OCI-LY1 (cell line): Measurements from ENCODE around the gene NELFA.

ENCODE experiments used
- H2AFZ ChIP-seq: fragments of 200-600 bp; sonication (generic), shearing (Covaris generic); 2 replicates; pipeline ENCODE4 v1.6.0; 2014; ENCODE audit warnings: antibody characterized with exemption, mild to moderate bottlenecking, low read length
- H3F3A ChIP-seq: fragments of 200-600 bp; sonication (generic), shearing (Covaris generic); 2 replicates; pipeline ENCODE4 v1.6.0; 2014; ENCODE audit warnings: mild to moderate bottlenecking, antibody characterized with exemption, low read length, moderate library complexity; ENCODE audit not compliant: insufficient read depth
- H3K27ac ChIP-seq: fragments of 200-600 bp; sonication (generic); 2 replicates; pipeline ENCODE4 v1.5.1; 2014; ENCODE audit warnings: low read length, mixed run types, mild to moderate bottlenecking, low read depth; ENCODE audit not compliant: poor library complexity, severe bottlenecking
- H3K27me3 ChIP-seq: fragments of 200-600 bp; sonication (generic); 2 replicates; pipeline ENCODE4 v1.6.0; 2014; ENCODE audit warnings: antibody characterized with exemption, mild to moderate bottlenecking, low read length, moderate library complexity; ENCODE audit not compliant: insufficient read depth
- H3K36me3 ChIP-seq: fragments of 200-600 bp; sonication (generic); 2 replicates; pipeline ENCODE4 v1.6.1; 2014; ENCODE audit warnings: mild to moderate bottlenecking, antibody characterized with exemption, low read length, moderate library complexity, mixed read lengths; ENCODE audit not compliant: insufficient read depth
- H3K4me1 ChIP-seq: fragments of 200-600 bp; sonication (generic); 2 replicates; pipeline ENCODE4 v1.5.1; 2014; ENCODE audit warnings: mild to moderate bottlenecking, low read length, moderate library complexity; ENCODE audit not compliant: insufficient read depth, severe bottlenecking
- H3K4me2 ChIP-seq: fragments of 200-600 bp; sonication (generic), shearing (Covaris generic); 2 replicates; pipeline ENCODE4 v1.6.1; 2014; ENCODE audit warnings: low read length
- H3K4me3 ChIP-seq: fragments of 200-600 bp; sonication (generic); 2 replicates; pipeline ENCODE4 v1.5.1; 2014; ENCODE audit warnings: low read length, low read depth, mild to moderate bottlenecking, mixed read lengths; ENCODE audit not compliant: poor library complexity, severe bottlenecking
- H3K79me2 ChIP-seq: fragments of 200-600 bp; shearing (Covaris generic); 2 replicates; pipeline ENCODE4 v1.6.1; 2016; ENCODE audit warnings: mixed run types, low read length, mixed read lengths; ENCODE audit not compliant: insufficient read depth
- H3K9ac ChIP-seq: fragments of 200-600 bp; sonication (generic), shearing (Covaris generic); 2 replicates; pipeline ENCODE4 v1.6.1; 2014; ENCODE audit warnings: mild to moderate bottlenecking, low read length, mixed read lengths
- H3K9me2 ChIP-seq: fragments of 200-600 bp; sonication (generic), shearing (Covaris generic); 2 replicates; pipeline ENCODE4 v1.6.1; 2014; ENCODE audit warnings: low read depth, mild to moderate bottlenecking, low read length, mixed read lengths
- H3K9me3 ChIP-seq: fragments of 200-600 bp; shearing (Covaris generic); 2 replicates; pipeline ENCODE4 v1.6.1; 2014; ENCODE audit warnings: low read length, mixed read lengths
- H4K20me1 ChIP-seq: fragments of 200-600 bp; sonication (generic), shearing (Covaris generic); 2 replicates; pipeline ENCODE4 v1.6.0; 2016; ENCODE audit warnings: mild to moderate bottlenecking, low read length; ENCODE audit not compliant: insufficient read depth
- EZH2 ChIP-seq: fragments of 200-600 bp; sonication (generic), shearing (Covaris generic); IDR thresholded peaks from 2 replicates; pipeline ENCODE4 v1.8.0; 2017; ENCODE audit warnings: borderline replicate concordance, mixed run types, mild to moderate bottlenecking, antibody characterized with exemption, low read length, moderate library complexity, mixed read lengths
- TF ChIP-seq, protein P1 (sequence below): fragments of 200-600 bp; sonication (generic), shearing (Covaris generic); IDR thresholded peaks from 2 replicates; pipeline ENCODE4 v1.5.1; 2017; ENCODE audit warnings: mild to moderate bottlenecking, antibody characterized with exemption, low read length, moderate library complexity, mixed read lengths

Gene NELFA

DNA sequence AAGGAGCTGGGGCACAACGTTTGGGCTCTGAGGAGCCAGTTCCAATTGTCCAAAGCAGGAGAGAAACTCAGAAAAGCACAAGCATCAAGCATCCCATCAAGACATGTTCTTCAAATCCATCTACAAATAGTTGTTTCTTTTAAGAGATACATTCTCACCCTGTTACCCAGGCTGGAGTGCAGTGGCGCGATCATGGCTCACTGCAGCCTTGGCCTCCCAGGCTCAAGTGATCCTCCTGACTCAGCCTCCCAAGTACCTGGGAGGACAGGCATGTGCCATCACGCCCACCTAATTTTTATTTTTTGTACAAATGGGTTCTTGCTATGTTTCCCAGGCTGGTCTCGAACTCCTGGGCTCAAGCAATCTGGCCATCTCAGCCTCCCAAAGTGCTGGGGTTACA is 18.1 kb downstream of the NELFA start:
- Histone ChIP-seq H3K9ac (no peak overlapping the region), H3K79me2 (peaks cover 6% of the 10 kb centered on the region), H3K36me3 (peaks cover 16% of the 10 kb centered on the region), H4K20me1 (no peaks in the 10 kb centered on the region), H3K4me1 (no peaks in the 10 kb centered on the region), H3K27ac (no peak overlapping the region), H3F3A (no peaks in the 10 kb centered on the region), H2AFZ (no peak overlapping the region), H3K9me2 (no peaks in the 10 kb centered on the region), H3K4me3 (no peak overlapping the region), H3K9me3 (no peaks in the 10 kb centered on the region), H3K27me3 (no peaks in the 10 kb centered on the region), H3K4me2 (no peak overlapping the region)
- TF ChIP-seq, protein P1, sequence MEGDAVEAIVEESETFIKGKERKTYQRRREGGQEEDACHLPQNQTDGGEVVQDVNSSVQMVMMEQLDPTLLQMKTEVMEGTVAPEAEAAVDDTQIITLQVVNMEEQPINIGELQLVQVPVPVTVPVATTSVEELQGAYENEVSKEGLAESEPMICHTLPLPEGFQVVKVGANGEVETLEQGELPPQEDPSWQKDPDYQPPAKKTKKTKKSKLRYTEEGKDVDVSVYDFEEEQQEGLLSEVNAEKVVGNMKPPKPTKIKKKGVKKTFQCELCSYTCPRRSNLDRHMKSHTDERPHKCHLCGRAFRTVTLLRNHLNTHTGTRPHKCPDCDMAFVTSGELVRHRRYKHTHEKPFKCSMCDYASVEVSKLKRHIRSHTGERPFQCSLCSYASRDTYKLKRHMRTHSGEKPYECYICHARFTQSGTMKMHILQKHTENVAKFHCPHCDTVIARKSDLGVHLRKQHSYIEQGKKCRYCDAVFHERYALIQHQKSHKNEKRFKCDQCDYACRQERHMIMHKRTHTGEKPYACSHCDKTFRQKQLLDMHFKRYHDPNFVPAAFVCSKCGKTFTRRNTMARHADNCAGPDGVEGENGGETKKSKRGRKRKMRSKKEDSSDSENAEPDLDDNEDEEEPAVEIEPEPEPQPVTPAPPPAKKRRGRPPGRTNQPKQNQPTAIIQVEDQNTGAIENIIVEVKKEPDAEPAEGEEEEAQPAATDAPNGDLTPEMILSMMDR, result no peak
- TF ChIP-seq EZH2, result no peak

GRCh38 chr4:1990348-1990645 is 18.5 kb downstream of the NELFA start:
- no peak for TF ChIP-seq EZH2
- TF ChIP-seq, protein P1, result no peak
- Histone ChIP-seq H3F3A (no peaks in the 10 kb centered on the region), H3K4me3 (no peak overlapping the region), H3K9me2 (no peaks in the 10 kb centered on the region), H3K9ac (no peak overlapping the region), H3K27me3 (no peaks in the 10 kb centered on the region), H3K27ac (no peak overlapping the region), H3K79me2 (peaks cover 2% of the 10 kb centered on the region), H2AFZ (no peak overlapping the region), H4K20me1 (no peaks in the 10 kb centered on the region), H3K36me3 (peaks cover 16% of the 10 kb centered on the region), H3K9me3 (no peaks in the 10 kb centered on the region), H3K4me1 (no peaks in the 10 kb centered on the region), H3K4me2 (no peak overlapping the region)

DNA sequence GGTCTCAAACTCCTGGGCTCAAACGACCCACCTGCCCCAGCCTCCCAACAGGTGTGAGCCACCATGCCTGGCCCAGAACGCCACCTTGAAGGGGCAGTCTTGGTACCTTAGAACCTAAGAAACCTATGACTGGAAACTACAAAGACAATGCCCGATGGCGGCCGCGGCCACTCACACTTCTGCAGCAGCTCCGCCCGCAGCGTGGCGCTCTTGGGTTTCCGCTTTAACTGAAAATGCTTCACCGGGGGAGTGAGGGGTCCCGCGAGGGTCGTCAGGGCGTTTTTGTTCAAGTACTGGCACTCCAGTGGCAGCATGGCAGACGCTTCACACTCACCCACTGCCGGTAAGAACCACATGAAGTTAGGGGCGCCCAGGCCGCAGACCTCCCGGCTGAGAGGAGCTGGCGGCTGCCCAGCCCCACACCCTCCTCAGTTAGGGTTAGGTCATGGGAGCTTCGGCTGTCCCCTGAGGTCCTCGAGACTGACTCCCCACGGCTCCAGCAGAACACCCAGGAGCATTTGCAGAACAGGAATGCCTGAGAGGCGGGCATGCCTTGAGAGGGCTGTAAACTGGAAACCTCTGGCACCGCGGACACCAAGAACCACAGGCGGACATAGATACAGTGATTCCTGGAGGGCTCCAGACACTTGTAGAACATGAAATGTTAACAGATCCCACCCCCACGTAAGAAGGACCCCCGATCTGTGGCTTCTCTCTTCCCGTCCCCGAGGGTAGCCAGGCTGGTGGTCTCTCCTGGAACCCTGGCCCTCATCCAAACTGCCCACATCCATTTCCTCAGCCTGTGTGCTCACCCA is 19.0 kb downstream of the NELFA start:
- peaks cover 13% of the 10 kb centered on the region for H3K36me3 ChIP-seq

More for the DNA sequence above, 19.0 kb downstream of the NELFA start:
- no peak for TF ChIP-seq EZH2
- TF ChIP-seq, protein P1, result no peak
- Histone ChIP-seq H3K27me3 (no peaks in the 10 kb centered on the region), H3K4me1 (no peaks in the 10 kb centered on the region), H3K4me3 (no peak overlapping the region), H3F3A (no peaks in the 10 kb centered on the region), H3K9me3 (no peaks in the 10 kb centered on the region), H3K79me2 (no peaks in the 10 kb centered on the region), H3K27ac (no peak overlapping the region), H3K4me2 (no peak overlapping the region), H3K9me2 (no peaks in the 10 kb centered on the region), H3K9ac (no peak overlapping the region), H2AFZ (no peak overlapping the region), H4K20me1 (no peaks in the 10 kb centered on the region)
